ENCODE data around the gene PKNOX1. TPM values are rescaled to one million over a fixed set of nuclear protein-coding genes. Genes with fewer than 3 reads are reported as not detected.
"Not testable (repeated sequence)": the region's sequence is repeated elsewhere in the genome, so short reads cannot be mapped to it uniquely, and the experiment has no call there.

The PKNOX1 gene
- total and polyA plus RNA-seq, 2 of the 13 experiments (the other 11 are each of a cell fraction or from before 2014, with no cell fraction given) = 7.9 to 16.2 TPM

GRCh38 chr21:42997053-42997452 lies 22.7 kb downstream of the PKNOX1 start (continued):
- no peak for TF ChIP-seq ZBTB34 (CRISPR knock-in tag; IDR thresholded peaks at IDR 0.05)
- TF ChIP-seq MLLT10 (CRISPR knock-in tag; IDR thresholded peaks at IDR 0.05) = no peak

GRCh38 chr21:42997983-42998382 lies 23.6 kb downstream of the PKNOX1 start:
- not testable (repeated sequence) for BruUV-seq (replicated peaks); H3K4me3 ChIP-seq (replicated peaks in 1 of 3; ENCODE audit: insufficient read depth in 1 of 3, low read depth in 2 of 3, low read length in 3 of 3)

GRCh38 chr21:42999152-42999551 lies 24.8 kb downstream of the PKNOX1 start:
- H3K4me1 ChIP-seq (ENCODE audit: insufficient read depth, low read length); H3K27ac ChIP-seq (ENCODE audit: extremely low read length, insufficient read depth, low read length); FAIRE-seq; H4K20me1 ChIP-seq (ENCODE audit: insufficient read depth, low read length); H3K36me3 ChIP-seq (replicated peaks in 1 of 2; ENCODE audit: control insufficient read depth in 1 of 2, insufficient read depth in 2 of 2, low read length in 2 of 2); intact Hi-C loops (cut with micrococcal nuclease; ENCODE audit: unreplicated experiment); CTCF ChIA-PET (ENCODE audit: low intra/inter-chr PET ratio, low total read pairs); DNase-seq (ENCODE audit: low spot score); ATAC-seq; H2AFZ ChIP-seq (ENCODE audit: low read length); in situ Hi-C loops (cut with HindIII; ENCODE audit: extremely low pct_ligation_motif_present, low pct_unique_long_range_greater_than_20kb); H3K9ac ChIP-seq (ENCODE audit: insufficient read depth, low read depth, low read length); H3K4me3 ChIP-seq (replicated peaks in 1 of 3; ENCODE audit: insufficient read depth in 1 of 3, low read depth in 2 of 3, low read length in 3 of 3); H3K27me3 ChIP-seq (ENCODE audit: control insufficient read depth in 1 of 2, insufficient read depth in 2 of 2, low read length in 2 of 2); BruUV-seq (replicated peaks); H3K4me2 ChIP-seq (ENCODE audit: low read depth, low read length); POLR2A ChIA-PET; H3K79me2 ChIP-seq (ENCODE audit: insufficient read depth, low read length): not testable (repeated sequence)
- 83% methylated on average over 2 of the region's 2 CpGs for WGBS (ENCODE audit: low lambda C conversion rate)
- peaks cover 19% of the 10 kb centered on the region; the same call in 1 of the 2 replicates for H3K9me3 ChIP-seq (ENCODE audit: low read length)

More at GRCh38 chr21:42997983-42998382, 23.6 kb downstream of the PKNOX1 start:
- H4K20me1 ChIP-seq (ENCODE audit: insufficient read depth, low read length); H3K27me3 ChIP-seq (ENCODE audit: control insufficient read depth in 1 of 2, insufficient read depth in 2 of 2, low read length in 2 of 2); H3K4me1 ChIP-seq (ENCODE audit: insufficient read depth, low read length); POLR2A ChIA-PET; CTCF ChIA-PET (ENCODE audit: low intra/inter-chr PET ratio, low total read pairs); H3K36me3 ChIP-seq (replicated peaks in 1 of 2; ENCODE audit: control insufficient read depth in 1 of 2, insufficient read depth in 2 of 2, low read length in 2 of 2); FAIRE-seq; in situ Hi-C loops (cut with HindIII; ENCODE audit: extremely low pct_ligation_motif_present, low pct_unique_long_range_greater_than_20kb); ATAC-seq; H3K4me2 ChIP-seq (ENCODE audit: low read depth, low read length); H3K9ac ChIP-seq (ENCODE audit: insufficient read depth, low read depth, low read length); intact Hi-C loops (cut with micrococcal nuclease; ENCODE audit: unreplicated experiment); H2AFZ ChIP-seq (ENCODE audit: low read length); H3K79me2 ChIP-seq (ENCODE audit: insufficient read depth, low read length); H3K27ac ChIP-seq (ENCODE audit: extremely low read length, insufficient read depth, low read length); DNase-seq (ENCODE audit: low spot score): not testable (repeated sequence)
- H3K9me3 ChIP-seq (ENCODE audit: low read length) = peaks cover 19% of the 10 kb centered on the region; the same call in 1 of the 2 replicates
- WGBS (ENCODE audit: low lambda C conversion rate) = 75% methylated on average over 1 of the region's 1 CpG
- peak; percentile 95 for TF ChIP-seq ZNF431 (CRISPR knock-in tag; IDR thresholded peaks at IDR 0.05; ENCODE audit: borderline replicate concordance, low read depth)

GRCh38 chr21:43000041-43000440 lies 25.7 kb downstream of the PKNOX1 start:
- H3K27me3 ChIP-seq (ENCODE audit: control insufficient read depth in 1 of 2, insufficient read depth in 2 of 2, low read length in 2 of 2); BruUV-seq (replicated peaks); in situ Hi-C loops (cut with HindIII; ENCODE audit: extremely low pct_ligation_motif_present, low pct_unique_long_range_greater_than_20kb); H3K4me3 ChIP-seq (replicated peaks in 1 of 3; ENCODE audit: insufficient read depth in 1 of 3, low read depth in 2 of 3, low read length in 3 of 3); intact Hi-C loops (cut with micrococcal nuclease; ENCODE audit: unreplicated experiment); ATAC-seq; H3K36me3 ChIP-seq (replicated peaks in 1 of 2; ENCODE audit: control insufficient read depth in 1 of 2, insufficient read depth in 2 of 2, low read length in 2 of 2); H2AFZ ChIP-seq (ENCODE audit: low read length); FAIRE-seq; H3K9ac ChIP-seq (ENCODE audit: insufficient read depth, low read depth, low read length); DNase-seq (ENCODE audit: low spot score); H3K79me2 ChIP-seq (ENCODE audit: insufficient read depth, low read length); H3K4me1 ChIP-seq (ENCODE audit: insufficient read depth, low read length); H3K27ac ChIP-seq (ENCODE audit: extremely low read length, insufficient read depth, low read length); POLR2A ChIA-PET; H3K4me2 ChIP-seq (ENCODE audit: low read depth, low read length); CTCF ChIA-PET (ENCODE audit: low intra/inter-chr PET ratio, low total read pairs); H4K20me1 ChIP-seq (ENCODE audit: insufficient read depth, low read length): not testable (repeated sequence)
- peaks cover 19% of the 10 kb centered on the region; the same call in 1 of the 2 replicates for H3K9me3 ChIP-seq (ENCODE audit: low read length)
- WGBS (ENCODE audit: low lambda C conversion rate) = 96% methylated on average over 2 of the region's 2 CpGs
